ENCODE measurements around the gene HMGN2.

- no peak for TF ChIP-seq CTCF (conservative IDR thresholded peaks at IDR 0.05 in 1 of 2, IDR thresholded peaks at IDR 0.05 in 1 of 2; ENCODE audit: low read depth in 1 of 2, low read length in 2 of 2)
- TF ChIP-seq EZH2 (IDR thresholded peaks at IDR 0.05; ENCODE audit: low read length, missing control alignments): no peak
Observed at GRCh38 chr1:26483980-26484379, 11.7 kb downstream of the HMGN2 start.
